ENCODE results near the gene PPP1R9B.

DNA sequence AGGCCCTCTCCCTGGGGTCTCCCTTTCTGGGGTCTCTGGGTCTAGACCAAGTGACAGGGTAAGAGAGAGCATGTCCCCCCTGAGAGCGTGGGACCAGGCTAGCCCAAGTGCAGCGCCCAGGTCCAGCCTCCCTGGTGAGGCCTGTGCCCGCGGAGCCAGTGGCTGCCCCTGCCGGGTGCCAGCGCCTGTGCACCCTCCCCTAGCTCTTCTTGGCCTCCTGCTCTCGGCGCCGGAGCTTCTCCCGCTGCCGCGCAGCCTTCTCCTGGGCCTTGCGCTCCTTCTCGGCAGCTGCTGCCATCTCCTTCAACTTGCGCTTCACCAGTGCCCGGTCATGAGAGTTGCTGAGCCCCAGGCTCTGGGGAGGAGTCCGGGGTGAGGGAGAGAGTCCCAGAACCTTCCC is 37.8 kb downstream of the PPP1R9B start:
- TF ChIP-seq CTCF (IDR thresholded peaks at IDR 0.05; ENCODE audit: low read depth, low read length, missing input control) (no peak), RAD21 (IDR thresholded peaks at IDR 0.05) (no peak), YY1 (IDR thresholded peaks at IDR 0.05) (no peak), REST (IDR thresholded peaks at IDR 0.05) (no peak), TAF1 (conservative IDR thresholded peaks at IDR 0.05) (no peak), JUND (IDR thresholded peaks at IDR 0.05) (no peak)
- TF ChIP-seq, protein P1, sequence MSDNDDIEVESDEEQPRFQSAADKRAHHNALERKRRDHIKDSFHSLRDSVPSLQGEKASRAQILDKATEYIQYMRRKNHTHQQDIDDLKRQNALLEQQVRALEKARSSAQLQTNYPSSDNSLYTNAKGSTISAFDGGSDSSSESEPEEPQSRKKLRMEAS (IDR thresholded peaks at IDR 0.05): no peak

Data from liver (tissue), 3 donors.